Hepatocyte (in vitro differentiated cells): ENCODE data around the gene VPS16.

Source experiments
- EZH2 ChIP-seq: fragments of 200-600 bp; sonication (generic); IDR thresholded peaks from 2 replicates; pipeline ENCODE4 v1.6.1; 2016; ENCODE audit warnings: antibody characterized with exemption, mild to moderate bottlenecking, borderline replicate concordance
- EZH2phosphoT487 ChIP-seq: fragments of 200-600 bp; sonication (generic); IDR thresholded peaks from one replicate; pipeline ENCODE4 v1.6.1; 2018; ENCODE audit warnings: antibody characterized with exemption, mild to moderate bottlenecking, low read depth, moderate library complexity; ENCODE audit not compliant: unreplicated experiment, severe bottlenecking
- TF ChIP-seq, protein P1 (sequence below): fragments of 200-600 bp; sonication (generic); IDR thresholded peaks from 2 replicates; pipeline ENCODE4 v1.5.1; 2016; ENCODE audit warnings: antibody characterized with exemption, mild to moderate bottlenecking; ENCODE audit not compliant: poor library complexity

GRCh38 chr20:2814587-2815051, 25.9 kb upstream of the VPS16 start, which contains the start of gene C20orf141:
- TF ChIP-seq, protein P1, sequence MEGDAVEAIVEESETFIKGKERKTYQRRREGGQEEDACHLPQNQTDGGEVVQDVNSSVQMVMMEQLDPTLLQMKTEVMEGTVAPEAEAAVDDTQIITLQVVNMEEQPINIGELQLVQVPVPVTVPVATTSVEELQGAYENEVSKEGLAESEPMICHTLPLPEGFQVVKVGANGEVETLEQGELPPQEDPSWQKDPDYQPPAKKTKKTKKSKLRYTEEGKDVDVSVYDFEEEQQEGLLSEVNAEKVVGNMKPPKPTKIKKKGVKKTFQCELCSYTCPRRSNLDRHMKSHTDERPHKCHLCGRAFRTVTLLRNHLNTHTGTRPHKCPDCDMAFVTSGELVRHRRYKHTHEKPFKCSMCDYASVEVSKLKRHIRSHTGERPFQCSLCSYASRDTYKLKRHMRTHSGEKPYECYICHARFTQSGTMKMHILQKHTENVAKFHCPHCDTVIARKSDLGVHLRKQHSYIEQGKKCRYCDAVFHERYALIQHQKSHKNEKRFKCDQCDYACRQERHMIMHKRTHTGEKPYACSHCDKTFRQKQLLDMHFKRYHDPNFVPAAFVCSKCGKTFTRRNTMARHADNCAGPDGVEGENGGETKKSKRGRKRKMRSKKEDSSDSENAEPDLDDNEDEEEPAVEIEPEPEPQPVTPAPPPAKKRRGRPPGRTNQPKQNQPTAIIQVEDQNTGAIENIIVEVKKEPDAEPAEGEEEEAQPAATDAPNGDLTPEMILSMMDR, result no peak
- TF ChIP-seq EZH2 (no peak), EZH2phosphoT487 (no peak)
